Panc1 (cell line): ENCODE data around the gene DNAJC22. TPM values are rescaled to one million over a fixed set of nuclear protein-coding genes. Genes with fewer than 3 reads are reported as not detected.
A peak's percentile ranks its signal among the peaks of the same experiment; 100 is the strongest.

Experiments
- ATAC-seq: fragments of 200-7000 bp; cut with Tn5 transposase; 2 replicates; pipeline ENCODE4 v1.9.1; 2020; ENCODE audit warnings: mild to moderate bottlenecking, moderate library complexity
- BruUV-seq: library from RNA; stranded (reverse); fragments of 400-500 nt; replicated peaks from 2 replicates; lab custom pipeline; 2021; lab: Mats Ljungman, UMichigan
- CTCF ChIA-PET: fragments of 300-600 bp; sonication (Branson Sonifier 250); formaldehyde crosslinking; loops from one replicate; lab custom pipeline; 2022; ENCODE audit warnings: antibody characterized with exemption; lab: Charles Lee
- POLR2A ChIA-PET: fragments of 300-600 bp; sonication (Branson Sonifier 250); formaldehyde crosslinking; loops from one replicate; lab custom pipeline; 2022; ENCODE audit warnings: antibody characterized with exemption; lab: Charles Lee
- DNase-seq: peaks from one replicate; pipeline ENCODE4 v3.0.0-alpha.2; 2010; ENCODE audit warnings: low read depth, low spot score
- H3K27ac ChIP-seq: 2 replicates; pipeline ENCODE4 v1.5.1; 2011; ENCODE audit warnings: mild to moderate bottlenecking, low read length, inconsistent platforms
- H3K27me3 ChIP-seq: fragments of 200-500 bp; sonication (Bioruptor generic); 2 replicates; pipeline ENCODE4 v1.6.0; 2014; ENCODE audit warnings: low read length, inconsistent platforms; ENCODE audit not compliant: control insufficient read depth, insufficient read depth
- H3K36me3 ChIP-seq: fragments of 200-500 bp; sonication (Bioruptor generic); 2 replicates; pipeline ENCODE4 v1.5.1; 2014; ENCODE audit warnings: inconsistent platforms, mild to moderate bottlenecking, low read length, moderate library complexity; ENCODE audit not compliant: control insufficient read depth, insufficient read depth
- H3K4me1 ChIP-seq: 2 replicates; pipeline ENCODE4 v1.5.1; 2011; ENCODE audit warnings: inconsistent platforms, mild to moderate bottlenecking, low read length, moderate library complexity; ENCODE audit not compliant: control insufficient read depth, insufficient read depth
- H3K4me3 ChIP-seq, 2 experiments: 2 replicates each; pipeline ENCODE4 v1.5.1; 2011 to 2012; ENCODE audit warnings: low read depth in 2 of 2, low read length in 2 of 2, mild to moderate bottlenecking in 2 of 2, inconsistent platforms in 1 of 2, moderate library complexity in 1 of 2
- H3K9me3 ChIP-seq: fragments of 200-500 bp; sonication (Bioruptor generic); 2 replicates; pipeline ENCODE4 v1.5.1; 2014; ENCODE audit warnings: low read depth, mild to moderate bottlenecking, inconsistent platforms, low read length, moderate library complexity; ENCODE audit not compliant: control insufficient read depth, insufficient read depth
- CTCF ChIP-seq: fragments of 450-650 bp; IDR thresholded peaks from 2 replicates; pipeline ENCODE4 v1.5.1; 2017; ENCODE audit warnings: mild to moderate bottlenecking
- POLR2AphosphoS5 ChIP-seq: IDR thresholded peaks from 2 replicates; pipeline ENCODE4 v1.6.1; 2012; ENCODE audit warnings: mild to moderate bottlenecking, low read depth, low read length, moderate library complexity
- REST ChIP-seq, 2 experiments: IDR thresholded peaks; 2 replicates each; pipeline ENCODE4 v1.6.1; 2011 to 2012; ENCODE audit warnings: low read depth in 2 of 2, control low read depth in 1 of 2, low read length in 1 of 2, mild to moderate bottlenecking in 1 of 2, moderate library complexity in 1 of 2; ENCODE audit not compliant: insufficient read depth in 1 of 2
- SIN3A ChIP-seq: IDR thresholded peaks from 2 replicates; pipeline ENCODE4 v1.6.1; 2012; ENCODE audit warnings: low read depth, mild to moderate bottlenecking, low read length, moderate library complexity, borderline replicate concordance; ENCODE audit not compliant: insufficient read depth
- TCF7L2 ChIP-seq: IDR thresholded peaks from 2 replicates; pipeline ENCODE4 v1.6.1; 2011; ENCODE audit warnings: mild to moderate bottlenecking, low read depth, low read length, inconsistent platforms
- in situ Hi-C: cut with HindIII; loops from 2 replicates; pipeline ENCODE4 v1.10.0; 2016; ENCODE audit warnings: low sequenced_read_pairs, low pct_unique_long_range_greater_than_20kb
- intact Hi-C: fragments of 100-400 bp; cut with micrococcal nuclease; formaldehyde crosslinking; loops from one replicate; pipeline ENCODE4 v1.10.0; 2022; ENCODE audit not compliant: unreplicated experiment
- total RNA-seq: library from RNA; stranded (reverse); gene quantifications from one replicate; pipeline ENCODE4 v1.2.1, GENCODE V29; 2021; ENCODE audit not compliant: unreplicated experiment

Gene DNAJC22
- total RNA-seq, 1 experiment from 2014 or later, result 1.9 TPM

- TF ChIP-seq CTCF (no peak), SIN3A (no peak), POLR2AphosphoS5 (no peak), TCF7L2 (no peak), REST (IDR thresholded peaks at IDR 0.05; ENCODE audit: insufficient read depth in 1 of 2, low read depth in 2 of 2, low read length in 1 of 2) (no peak)
- H3K36me3 ChIP-seq, result peaks cover 9% of the 10 kb centered on the region
- intact Hi-C loops, result no loop called here
- no peak overlapping the region for H3K27ac ChIP-seq
- TSS peak; percentile 10 for BruUV-seq
- DNase-seq, result no peak
- H3K9me3 ChIP-seq, result no peaks in the 10 kb centered on the region
- no peak overlapping the region for H3K4me3 ChIP-seq
- peaks cover 8% of the 10 kb centered on the region; the same call in 1 of the 2 replicates for H3K4me1 ChIP-seq
- POLR2A ChIA-PET, result interaction anchor here (0.6 to 0.7 kb wide), 2 partner anchors 22 to 159 kb away, joined by 3 read pairs; no protein-coding TSS in a partner anchor
- in situ Hi-C loops, result no loop called here
- CTCF ChIA-PET, result interaction anchor here (0.6 kb wide), 1 partner anchor 12 kb away, joined by 4 read pairs; no protein-coding TSS in a partner anchor
- no peaks in the 10 kb centered on the region for H3K27me3 ChIP-seq
- ATAC-seq, result no peak
These were observed 21.1 kb upstream of the DNAJC22 start for GRCh38 chr12:49325606-49326005.

GRCh38 chr12:49327368-49327767 is 19.3 kb upstream of the DNAJC22 start:
- CTCF ChIA-PET, result no interaction called here
- no peak for TF ChIP-seq POLR2AphosphoS5
- TF ChIP-seq CTCF, result no peak
- no peak for TF ChIP-seq REST (IDR thresholded peaks at IDR 0.05; ENCODE audit: insufficient read depth in 1 of 2, low read depth in 2 of 2, low read length in 1 of 2)
- TF ChIP-seq TCF7L2, result no peak
- peaks cover 11% of the 10 kb centered on the region for H3K4me1 ChIP-seq
- no peaks in the 10 kb centered on the region for H3K27me3 ChIP-seq
- no peak for ATAC-seq
- DNase-seq, result no peak
- H3K36me3 ChIP-seq, result peaks cover 9% of the 10 kb centered on the region
- H3K9me3 ChIP-seq, result no peaks in the 10 kb centered on the region
- in situ Hi-C loops (no loop called here), intact Hi-C loops (no loop called here)
- no TSS peak for BruUV-seq
- H3K4me3 ChIP-seq, result no peak overlapping the region
- POLR2A ChIA-PET, result no interaction called here
- H3K27ac ChIP-seq, result no peak overlapping the region
